GM12878 (cell line): ENCODE data around the gene GLIPR1L1. TPM values are rescaled to one million over a fixed set of nuclear protein-coding genes. Genes with fewer than 3 reads are reported as not detected.

Experiments
- ATAC-seq: fragments of 200-7000 bp; cut with Tn5 transposase; 3 replicates; pipeline ENCODE4 v1.9.1; 2020; ENCODE audit warnings: mild to moderate bottlenecking, moderate library complexity
- BruUV-seq: library from RNA; stranded (reverse); fragments of 400-500 nt; replicated peaks from 2 replicates; lab custom pipeline; 2021; lab: Mats Ljungman, UMichigan
- CTCF ChIA-PET: fragments of 300-600 bp; sonication (Branson Sonifier 250); formaldehyde crosslinking; extraction: SDS; loops from one replicate; lab custom pipeline; 2021; ENCODE audit warnings: inconsistent platforms; lab: Yijun Ruan, JAX
- POLR2A ChIA-PET: fragments of 350-600 bp; formaldehyde crosslinking; extraction: SDS; loops from one replicate; lab custom pipeline; 2021; ENCODE audit warnings: inconsistent platforms; lab: Charles Lee
- RAD21 ChIA-PET: fragments of 300-600 bp; sonication (Branson Sonifier 250); formaldehyde crosslinking; loops from one replicate; lab custom pipeline; 2023; ENCODE audit warnings: antibody characterized with exemption; ENCODE audit not compliant: unreplicated experiment; lab: Charles Lee
- SMC1A ChIA-PET: fragments of 300-600 bp; sonication (Branson Sonifier 250); formaldehyde crosslinking; loops from one replicate; lab custom pipeline; 2023; ENCODE audit not compliant: unreplicated experiment, uncharacterized antibody; lab: Charles Lee
- DNase-seq: peaks from one replicate; pipeline ENCODE4 v3.0.0-alpha.2; 2011; ENCODE audit warnings: low read depth, low spot score
- FAIRE-seq: peaks from 3 replicates; lab custom pipeline; 2011; peaks lifted over from hg19 to GRCh38; lab: Jason Lieb, UNC
- H2AFZ ChIP-seq: 2 replicates; pipeline ENCODE4 v1.6.0; 2011; ENCODE audit warnings: low read depth, low read length, control low read depth; ENCODE audit not compliant: control insufficient read depth
- H3K27ac ChIP-seq: 2 replicates; pipeline ENCODE4 v1.5.1; 2011; ENCODE audit warnings: control low read depth; ENCODE audit not compliant: control insufficient read depth, insufficient read depth
- H3K27me3 ChIP-seq, 2 experiments: replicated peaks in 1 of 2; 2 replicates each; pipeline versions ENCODE4 v1.6.0 to v1.6.1; 2011; ENCODE audit warnings: low read length in 1 of 2; ENCODE audit not compliant: control insufficient read depth in 2 of 2, insufficient read depth in 2 of 2
- H3K36me3 ChIP-seq, 2 experiments: 2 replicates each; pipeline ENCODE4 v1.5.1; 2011; ENCODE audit warnings: low read length in 1 of 2; ENCODE audit not compliant: control insufficient read depth in 2 of 2, insufficient read depth in 2 of 2
- H3K4me1 ChIP-seq: 2 replicates; pipeline ENCODE4 v1.6.1; 2011; ENCODE audit warnings: mild to moderate bottlenecking, low read length, moderate library complexity, mixed read lengths; ENCODE audit not compliant: control insufficient read depth, insufficient read depth
- H3K4me2 ChIP-seq: 2 replicates; pipeline ENCODE4 v1.6.0; 2011; ENCODE audit warnings: control low read depth; ENCODE audit not compliant: control insufficient read depth, insufficient read depth
- H3K4me3 ChIP-seq: fragments of 200-600 bp; sonication (generic); 2 replicates; pipeline ENCODE4 v1.5.1; 2016
- H3K79me2 ChIP-seq: 2 replicates; pipeline ENCODE4 v1.6.0; 2011; ENCODE audit warnings: low read length; ENCODE audit not compliant: control insufficient read depth, insufficient read depth
- H3K9ac ChIP-seq: 2 replicates; pipeline ENCODE4 v1.8.0; 2011; ENCODE audit warnings: low read length, control low read depth, mixed read lengths; ENCODE audit not compliant: control insufficient read depth, insufficient read depth
- H3K9me3 ChIP-seq: replicated peaks from 3 replicates; pipeline ENCODE4 v1.5.1; 2011; ENCODE audit warnings: mild to moderate bottlenecking, low read length; ENCODE audit not compliant: control insufficient read depth, insufficient read depth
- H4K20me1 ChIP-seq: 2 replicates; pipeline ENCODE4 v1.6.0; 2011; ENCODE audit not compliant: control insufficient read depth, insufficient read depth
- ASH2L ChIP-seq: fragments of 300-600, 200-600 bp; sonication (generic); IDR thresholded peaks from 2 replicates; pipeline ENCODE4 v1.6.1; 2017; ENCODE audit warnings: low read depth, mild to moderate bottlenecking, borderline replicate concordance
- BACH1 ChIP-seq: fragments of 450-650 bp; IDR thresholded peaks from 2 replicates; pipeline ENCODE4 v1.6.1; 2017; ENCODE audit warnings: mild to moderate bottlenecking, borderline replicate concordance
- EED ChIP-seq: sonication (generic); IDR thresholded peaks from 2 replicates; pipeline ENCODE4 v1.6.1; 2016; ENCODE audit warnings: antibody characterized with exemption, low read depth
- FOS ChIP-seq: IDR thresholded peaks from 3 replicates; pipeline ENCODE4 v1.6.1; 2011; ENCODE audit warnings: borderline replicate concordance; ENCODE audit not compliant: insufficient read length; ENCODE audit errors: extremely low read depth
- NR2F1 ChIP-seq: fragments of 450-650 bp; conservative IDR thresholded peaks from 2 replicates; pipeline ENCODE4 v1.6.1; 2017; ENCODE audit warnings: mild to moderate bottlenecking
- REST ChIP-seq: IDR thresholded peaks from 2 replicates; pipeline ENCODE4 v1.6.1; 2012; ENCODE audit warnings: mild to moderate bottlenecking, low read depth, low read length
- STAT3 ChIP-seq: IDR thresholded peaks from 2 replicates; pipeline ENCODE4 v1.6.1; 2011; ENCODE audit warnings: low read depth, low read length, improper control_type of control experiment
- ZNF592 ChIP-seq: fragments of 450-650 bp; IDR thresholded peaks from 2 replicates; pipeline ENCODE4 v1.6.1; 2017; ENCODE audit warnings: mild to moderate bottlenecking, moderate library complexity
- WGBS: methylation state at CpG from one replicate; pipeline ENCODE4 v1.1.6; 2016; ENCODE audit warnings: low lambda C conversion rate; ENCODE audit not compliant: insufficient replicate concordance, insufficient coverage; ENCODE audit errors: missing lambda C conversion rate; 5-methylcytosine and 5-hydroxymethylcytosine counted together
- in situ Hi-C: fragments of 300-500 bp; cut with MboI; formaldehyde crosslinking; loops from 9 replicates; pipeline ENCODE4 v1.14.3; 2018; ENCODE audit warnings: mixed read lengths
- intact Hi-C: fragments of 100-400 bp; cut with micrococcal nuclease; formaldehyde crosslinking; loops from one replicate; pipeline ENCODE4 v1.14.2; 2022; ENCODE audit not compliant: unreplicated experiment
- polyA plus RNA-seq, 11 experiments: library from polyadenylated mRNA; depleted of rRNA in 4 of 11; unstranded in 6 of 11; stranded (reverse) in 5 of 11; fragments of >200 nt; fragmentation: Nextera tagmentation in 4 of 11; fragmentation: Illumina TruSeq in 1 of 11; extraction: Ambion mirVana in 4 of 11; extraction: Trizol in 1 of 11; gene quantifications; 1 replicate in 1 of 11; 2 replicates in 10 of 11; pipeline versions ENCODE4 v1.2.1 to v1.2.3, GENCODE V29; 2011 to 2016; ENCODE audit warnings: inconsistent platforms in 2 of 11, missing spikeins in 2 of 11, low read depth in 1 of 11
- total RNA-seq, 4 experiments: library from RNA; depleted of rRNA in 3 of 4; stranded (reverse); fragments of >200 nt in 3 of 4; fragmentation: Illumina TruSeq in 1 of 4; extraction: Trizol in 1 of 4; gene quantifications; 2 replicates each; pipeline versions ENCODE4 v1.2.1 to v1.2.3, GENCODE V29; 2013 to 2021

Gene GLIPR1L1
- total and polyA plus RNA-seq, 10 of the 15 experiments (the other 5 are each of a cell fraction or from before 2014, with no cell fraction given), result 0.10 to 0.47 (median 0.13) TPM; not detected in 7

GRCh38 chr12:75390156-75390898 is 55.9 kb downstream of the GLIPR1L1 start:
- POLR2A ChIA-PET, result interaction anchor here (1.0 to 2.5 kb wide), 4 partner anchors 42 to 93 kb away, joined by 3 to 6 read pairs (median 5); partner anchors contain the start of gene GLIPR1
- WGBS, result 13% methylated on average over 6 of the region's 6 CpGs
- in situ Hi-C loops, result no loop called here
- SMC1A ChIA-PET, result interaction anchor here (0.6 to 4.7 kb wide), 12 partner anchors 14 to 136 kb away, joined by 3 to 33 read pairs (median 6); partner anchors contain the start of genes CAPS2 and GLIPR1
- peak overlapping the region; percentile 51 for H3K4me3 ChIP-seq
- BruUV-seq, result TSS peak; percentile 82
- TF ChIP-seq STAT3 (peak; percentile 21; the same call in 1 of the 2 replicates), BACH1 (0 out of 2 replicates have a peak, but pooled peaks have one; percentile 16), ZNF592 (peak; percentile 34; the same call in 1 of the 2 replicates), FOS (no peak), NR2F1 (no peak), REST (no peak), EED (0 out of 2 replicates have a peak, but pooled peaks have one; percentile 5), ASH2L (no peak)
- no peaks in the 10 kb centered on the region for H3K27me3 ChIP-seq
- FAIRE-seq, result no peak
- H4K20me1 ChIP-seq, result no peaks in the 10 kb centered on the region
- H3K36me3 ChIP-seq, result no peaks in the 10 kb centered on the region
- intact Hi-C loops, result loop anchor here (1.0 kb wide), 1 partner anchor 56 kb away; the partner anchor contains the start of gene GLIPR1L1
- RAD21 ChIA-PET, result interaction anchor here (1.0 to 4.4 kb wide), 8 partner anchors 38 to 957 kb away, joined by 3 to 56 read pairs (median 10); partner anchors contain the start of genes CAPS2, GLIPR1 and GLIPR1L1
- peak overlapping the region; percentile 100 for H2AFZ ChIP-seq
- no peak for DNase-seq
- H3K9ac ChIP-seq, result peak overlapping the region; percentile 35; the same call in 1 of the 2 replicates
- peak overlapping the region; percentile 91 for H3K27ac ChIP-seq
- peak overlapping the region; percentile 85 for H3K4me2 ChIP-seq
- no peaks in the 10 kb centered on the region; the same call in 2 of the 3 replicates for H3K9me3 ChIP-seq
- ATAC-seq, result no peak
- CTCF ChIA-PET, result interaction anchor here (0.8 to 5.5 kb wide), 14 partner anchors 10 to 121 kb away, joined by 4 to 58 read pairs (median 6); partner anchors contain the start of genes CAPS2, GLIPR1, GLIPR1L1 and KRR1
- H3K79me2 ChIP-seq, result no peaks in the 10 kb centered on the region; the same call in 1 of the 2 replicates
- H3K4me1 ChIP-seq, result peaks cover 7% of the 10 kb centered on the region
